Endothelial cell of umbilical vein (primary cell): ENCODE measurements around the gene ING1.

Experiments
- EZH2 ChIP-seq: IDR thresholded peaks from 2 replicates; pipeline ENCODE4 v1.6.1; 2012; ENCODE audit warnings: borderline replicate concordance, low read depth, mild to moderate bottlenecking, moderate library complexity, low read length, inconsistent platforms; ENCODE audit not compliant: severe bottlenecking
- MAX ChIP-seq: IDR thresholded peaks from 2 replicates; pipeline ENCODE4 v1.6.1; 2011; ENCODE audit not compliant: insufficient read depth, insufficient read length
- POLR2A ChIP-seq: IDR thresholded peaks from 2 replicates; pipeline ENCODE4 v1.6.1; 2012; ENCODE audit warnings: low read depth, mild to moderate bottlenecking, control low read depth, low read length

- TF ChIP-seq MAX (peak; percentile 50), POLR2A (peak; percentile 86), EZH2 (no peak)
Measured at GRCh38 chr13:110705826-110706569, 7.5 kb upstream of the ING1 start, which contains the start of gene CARS2.
